Measurements from ENCODE around the gene SRPK1. TPM values are rescaled to one million over a fixed set of nuclear protein-coding genes. Genes with fewer than 3 reads are reported as not detected.

SRPK1 gene
- total and polyA plus RNA-seq, 10 of the 15 experiments (the other 5 are each of a cell fraction or from before 2014, with no cell fraction given): 47.4 to 112 (median 85.8) TPM

DNA sequence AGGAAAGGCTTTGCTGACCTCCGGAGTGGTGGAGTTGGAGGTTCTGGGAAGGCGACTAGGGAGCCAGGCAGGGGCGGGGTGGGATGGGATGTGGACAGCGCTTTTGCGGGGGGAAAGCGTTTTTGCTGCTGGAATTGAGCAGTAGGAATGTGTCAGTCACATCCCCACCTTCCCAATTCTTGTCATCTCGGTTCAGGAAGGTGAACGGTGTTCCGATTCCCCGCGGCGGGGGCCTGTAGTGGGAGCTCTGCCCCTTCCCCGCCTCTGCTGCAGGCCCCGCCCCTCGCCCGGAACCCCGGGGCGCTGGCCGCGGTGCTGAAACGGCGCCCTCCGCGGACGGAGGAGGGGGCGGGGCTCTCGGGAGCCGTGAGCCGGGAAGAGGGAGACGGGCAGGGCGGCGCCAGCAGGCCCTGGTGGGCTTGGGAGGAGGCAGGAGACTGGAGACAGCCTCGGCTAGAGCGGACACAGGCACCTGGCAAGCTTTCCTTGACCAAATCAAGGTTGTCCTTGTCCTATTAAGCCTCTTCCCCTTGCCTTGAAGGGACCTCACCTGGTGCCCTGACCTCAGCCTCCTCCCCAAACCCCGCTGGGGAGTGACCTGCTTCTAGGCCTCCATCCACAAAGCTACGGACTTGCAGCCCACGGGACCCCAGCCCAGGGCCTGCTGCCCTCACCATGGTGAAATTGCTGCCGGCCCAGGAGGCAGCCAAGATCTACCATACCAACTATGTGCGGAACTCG is 115.7 kb downstream of the SRPK1 start, which contains the start of gene LHFPL5:
LHFPL5 (plus strand) TSS at position 357 of the 741 bp plus-strand sequence; CDS start at position 676, 319 bp downstream.
- Histone ChIP-seq H3K36me3 (ENCODE audit: control insufficient read depth in 2 of 2, insufficient read depth in 2 of 2, low read length in 1 of 2) (no peaks in the 10 kb centered on the region), H3K4me2 (ENCODE audit: control insufficient read depth, insufficient read depth) (0 out of 2 replicates have a peak within 1 kb of the TSS, but pooled peaks have one; percentile 9), H3K79me2 (ENCODE audit: control insufficient read depth, insufficient read depth, low read length) (no peaks in the 10 kb centered on the region), H3K9ac (ENCODE audit: control insufficient read depth, insufficient read depth, low read length) (no peak within 1 kb of the TSS), H3K9me3 (replicated peaks; ENCODE audit: control insufficient read depth, insufficient read depth, low read length) (no peaks in the 10 kb centered on the region), H3K4me1 (ENCODE audit: control insufficient read depth, insufficient read depth, low read length) (no peaks in the 10 kb centered on the region), H4K20me1 (ENCODE audit: control insufficient read depth, insufficient read depth) (no peaks in the 10 kb centered on the region), H3K27me3 (replicated peaks in 1 of 2; ENCODE audit: control insufficient read depth in 2 of 2, insufficient read depth in 2 of 2, low read length in 1 of 2) (no peaks in the 10 kb centered on the region), H2AFZ (ENCODE audit: control insufficient read depth, low read depth, low read length) (no peak within 1 kb of the TSS), H3K27ac (ENCODE audit: control insufficient read depth, insufficient read depth) (no peak within 1 kb of the TSS), H3K4me3 (no peak within 1 kb of the TSS)
- ChIA-PET POLR2A (no interaction called here), CTCF (no interaction called here), SMC1A (ENCODE audit: uncharacterized antibody, unreplicated experiment) (interaction anchor here (1.1 kb wide), 1 partner anchor 8 kb away, joined by 3 read pairs; the partner anchor contains the start of gene CLPS), RAD21 (ENCODE audit: unreplicated experiment) (no interaction called here)
- WGBS (ENCODE audit: insufficient coverage, insufficient replicate concordance, low lambda C conversion rate, missing lambda C conversion rate): 17% methylated on average over 40 of the region's 40 CpGs
- ATAC-seq (peak; percentile 76), DNase-seq (ENCODE audit: low read depth, low spot score) (no peak), FAIRE-seq (no peak)
- BruUV-seq (replicated peaks): no TSS peak
- intact Hi-C loops (cut with micrococcal nuclease; ENCODE audit: unreplicated experiment) (no loop called here), in situ Hi-C loops (cut with MboI) (no loop called here)
- TF ChIP-seq, protein P1, sequence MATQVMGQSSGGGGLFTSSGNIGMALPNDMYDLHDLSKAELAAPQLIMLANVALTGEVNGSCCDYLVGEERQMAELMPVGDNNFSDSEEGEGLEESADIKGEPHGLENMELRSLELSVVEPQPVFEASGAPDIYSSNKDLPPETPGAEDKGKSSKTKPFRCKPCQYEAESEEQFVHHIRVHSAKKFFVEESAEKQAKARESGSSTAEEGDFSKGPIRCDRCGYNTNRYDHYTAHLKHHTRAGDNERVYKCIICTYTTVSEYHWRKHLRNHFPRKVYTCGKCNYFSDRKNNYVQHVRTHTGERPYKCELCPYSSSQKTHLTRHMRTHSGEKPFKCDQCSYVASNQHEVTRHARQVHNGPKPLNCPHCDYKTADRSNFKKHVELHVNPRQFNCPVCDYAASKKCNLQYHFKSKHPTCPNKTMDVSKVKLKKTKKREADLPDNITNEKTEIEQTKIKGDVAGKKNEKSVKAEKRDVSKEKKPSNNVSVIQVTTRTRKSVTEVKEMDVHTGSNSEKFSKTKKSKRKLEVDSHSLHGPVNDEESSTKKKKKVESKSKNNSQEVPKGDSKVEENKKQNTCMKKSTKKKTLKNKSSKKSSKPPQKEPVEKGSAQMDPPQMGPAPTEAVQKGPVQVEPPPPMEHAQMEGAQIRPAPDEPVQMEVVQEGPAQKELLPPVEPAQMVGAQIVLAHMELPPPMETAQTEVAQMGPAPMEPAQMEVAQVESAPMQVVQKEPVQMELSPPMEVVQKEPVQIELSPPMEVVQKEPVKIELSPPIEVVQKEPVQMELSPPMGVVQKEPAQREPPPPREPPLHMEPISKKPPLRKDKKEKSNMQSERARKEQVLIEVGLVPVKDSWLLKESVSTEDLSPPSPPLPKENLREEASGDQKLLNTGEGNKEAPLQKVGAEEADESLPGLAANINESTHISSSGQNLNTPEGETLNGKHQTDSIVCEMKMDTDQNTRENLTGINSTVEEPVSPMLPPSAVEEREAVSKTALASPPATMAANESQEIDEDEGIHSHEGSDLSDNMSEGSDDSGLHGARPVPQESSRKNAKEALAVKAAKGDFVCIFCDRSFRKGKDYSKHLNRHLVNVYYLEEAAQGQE (IDR thresholded peaks at IDR 0.05; ENCODE audit: low read depth, low read length): peak; percentile 97
- no peak for TF ChIP-seq SIN3A (IDR thresholded peaks at IDR 0.05; ENCODE audit: low read depth, low read length)
